Measurements from ENCODE around the gene TRIM62. TPM values are rescaled to one million over a fixed set of nuclear protein-coding genes. Genes with fewer than 3 reads are reported as not detected.

The TRIM62 gene
- total RNA-seq, 1 experiment from 2014 or later = 13.5 TPM

Other genes with a start within 250 kb of the TRIM62 start
- gene RNF19B, start 217.2 kb downstream of the TRIM62 start, total RNA-seq (2014; rRNA removed; shearing (Covaris generic)) = 30.8 and 32.0 TPM in 2 replicates
- 327 and 348 TPM in 2 replicates for gene AK2, start 145.2 kb downstream of the TRIM62 start, total RNA-seq (2014; rRNA removed; shearing (Covaris generic))
- gene AZIN2, start 100.9 kb downstream of the TRIM62 start, total RNA-seq (2014; rRNA removed; shearing (Covaris generic)) = 5.9 and 8.2 TPM in 2 replicates
- gene ZNF362, start 74.4 kb upstream of the TRIM62 start, total RNA-seq (2014; rRNA removed; shearing (Covaris generic)) = 12.4 and 17.8 TPM in 2 replicates
- not detected in 2 replicates for gene A3GALT2, start 139.1 kb upstream of the TRIM62 start, total RNA-seq (2014; rRNA removed; shearing (Covaris generic))
- gene PHC2, start 249.1 kb upstream of the TRIM62 start, total RNA-seq (2014; rRNA removed; shearing (Covaris generic)) = 61.2 and 61.7 TPM in 2 replicates

Data from SK-MEL-5 (cell line).